ENCODE results near the gene KLRC1. TPM values are rescaled to one million over a fixed set of nuclear protein-coding genes. Genes with fewer than 3 reads are reported as not detected.

Gene KLRC1
- total and polyA plus RNA-seq, 2 of the 13 experiments (the other 11 are each of a cell fraction or from before 2014, with no cell fraction given), result not detected

- Histone ChIP-seq H3K4me2 (ENCODE audit: low read depth, low read length) (no peak overlapping the region), H3K4me3 (replicated peaks in 1 of 3; ENCODE audit: insufficient read depth in 1 of 3, low read depth in 2 of 3, low read length in 3 of 3) (no peak overlapping the region), H3K27ac (ENCODE audit: extremely low read length, insufficient read depth, low read length) (no peak overlapping the region), H3K4me1 (ENCODE audit: insufficient read depth, low read length) (no peaks in the 10 kb centered on the region), H2AFZ (ENCODE audit: low read length) (no peak overlapping the region), H3K27me3 (ENCODE audit: control insufficient read depth in 1 of 2, insufficient read depth in 2 of 2, low read length in 2 of 2) (no peaks in the 10 kb centered on the region), H3K9ac (ENCODE audit: insufficient read depth, low read depth, low read length) (no peak overlapping the region), H3K79me2 (ENCODE audit: insufficient read depth, low read length) (no peaks in the 10 kb centered on the region), H3K9me3 (ENCODE audit: low read length) (peaks cover 12% of the 10 kb centered on the region; the same call in 1 of the 2 replicates), H3K36me3 (replicated peaks in 1 of 2; ENCODE audit: control insufficient read depth in 1 of 2, insufficient read depth in 2 of 2, low read length in 2 of 2) (no peaks in the 10 kb centered on the region), H4K20me1 (ENCODE audit: insufficient read depth, low read length) (no peaks in the 10 kb centered on the region)
- no peak for ATAC-seq
- no peak for DNase-seq (ENCODE audit: low spot score)
- TF ChIP-seq ZNF235 (CRISPR knock-in tag; IDR thresholded peaks at IDR 0.05; ENCODE audit: borderline replicate concordance), result no peak
- no peak for TF ChIP-seq STAG1 (CRISPR knock-in tag; IDR thresholded peaks at IDR 0.05)
- TF ChIP-seq NR2F2 (IDR thresholded peaks at IDR 0.05; ENCODE audit: borderline replicate concordance, low read depth), result no peak
- no peak for TF ChIP-seq RORA (CRISPR knock-in tag; IDR thresholded peaks at IDR 0.05)
- no peak for TF ChIP-seq ZNF282 (IDR thresholded peaks at IDR 0.05; ENCODE audit: partially characterized antibody)
- no peak for TF ChIP-seq ZNF292 (CRISPR knock-in tag; IDR thresholded peaks at IDR 0.05; ENCODE audit: borderline replicate concordance, low read depth)
- no peak for FAIRE-seq
- intact Hi-C loops (cut with micrococcal nuclease; ENCODE audit: unreplicated experiment) (no loop called here), in situ Hi-C loops (cut with HindIII; ENCODE audit: extremely low pct_ligation_motif_present, low pct_unique_long_range_greater_than_20kb) (no loop called here)
- no TSS peak for BruUV-seq (replicated peaks)
- POLR2A ChIA-PET, result no interaction called here
- whole genome bisulfite sequencing (ENCODE audit: low lambda C conversion rate), result 30% methylated on average over 3 of the region's 3 CpGs
- CTCF ChIA-PET (ENCODE audit: low intra/inter-chr PET ratio, low total read pairs), result no interaction called here
Observed at GRCh38 chr12:10457760-10458159, 4.6 kb upstream of the KLRC1 start.

- no peak for TF ChIP-seq ZNF333 (CRISPR knock-in tag; IDR thresholded peaks at IDR 0.05; ENCODE audit: borderline replicate concordance)
- no peak for TF ChIP-seq PHF21A (CRISPR knock-in tag; IDR thresholded peaks at IDR 0.05)
- no peak for TF ChIP-seq NCOR1 (IDR thresholded peaks at IDR 0.05; ENCODE audit: borderline replicate concordance, low read length)
- TF ChIP-seq ZFP36 (IDR thresholded peaks at IDR 0.05; ENCODE audit: borderline replicate concordance, low read depth, low read length, partially characterized antibody), result no peak
- no peak for TF ChIP-seq CHCHD3 (CRISPR knock-in tag; IDR thresholded peaks at IDR 0.05)
- no peak for TF ChIP-seq ZEB1 (IDR thresholded peaks at IDR 0.05; ENCODE audit: insufficient replicate concordance, low read depth)
- Histone ChIP-seq H3K4me3 (replicated peaks in 1 of 3; ENCODE audit: insufficient read depth in 1 of 3, low read depth in 2 of 3, low read length in 3 of 3) (no peak overlapping the region), H3K79me2 (ENCODE audit: insufficient read depth, low read length) (no peaks in the 10 kb centered on the region), H3K4me2 (ENCODE audit: low read depth, low read length) (no peak overlapping the region), H3K36me3 (replicated peaks in 1 of 2; ENCODE audit: control insufficient read depth in 1 of 2, insufficient read depth in 2 of 2, low read length in 2 of 2) (no peaks in the 10 kb centered on the region), H3K9me3 (ENCODE audit: low read length) (peaks cover 12% of the 10 kb centered on the region; the same call in 1 of the 2 replicates), H3K9ac (ENCODE audit: insufficient read depth, low read depth, low read length) (no peak overlapping the region), H3K27me3 (ENCODE audit: control insufficient read depth in 1 of 2, insufficient read depth in 2 of 2, low read length in 2 of 2) (no peaks in the 10 kb centered on the region), H3K4me1 (ENCODE audit: insufficient read depth, low read length) (no peaks in the 10 kb centered on the region), H2AFZ (ENCODE audit: low read length) (no peak overlapping the region), H4K20me1 (ENCODE audit: insufficient read depth, low read length) (no peaks in the 10 kb centered on the region), H3K27ac (ENCODE audit: extremely low read length, insufficient read depth, low read length) (no peak overlapping the region)
- DNase-seq (ENCODE audit: low spot score) (no peak), ATAC-seq (no peak), FAIRE-seq (no peak)
- intact Hi-C loops (cut with micrococcal nuclease; ENCODE audit: unreplicated experiment), result no loop called here
- ChIA-PET POLR2A (no interaction called here), CTCF (ENCODE audit: low intra/inter-chr PET ratio, low total read pairs) (no interaction called here)
- in situ Hi-C loops (cut with HindIII; ENCODE audit: extremely low pct_ligation_motif_present, low pct_unique_long_range_greater_than_20kb), result no loop called here
- BruUV-seq (replicated peaks), result no TSS peak
- WGBS (ENCODE audit: low lambda C conversion rate), result 0% methylated on average over 2 of the region's 2 CpGs
Observed at GRCh38 chr12:10456856-10457255, 3.7 kb upstream of the KLRC1 start.
